Kidney epithelial cell (primary cell): ENCODE data around the gene TESK2. TPM values are rescaled to one million over a fixed set of nuclear protein-coding genes. Genes with fewer than 3 reads are reported as not detected.
A peak's percentile ranks its signal among the peaks of the same experiment; 100 is the strongest.
"Not testable (repeated sequence)": the region's sequence is repeated elsewhere in the genome, so short reads cannot be mapped to it uniquely, and the experiment has no call there.

Source experiments
- DNase-seq: peaks from one replicate; pipeline ENCODE4 v3.0.0-alpha.2; 2010; ENCODE audit warnings: low read depth
- H3K27me3 ChIP-seq: 2 replicates; pipeline ENCODE4 v1.6.0; 2011; ENCODE audit warnings: low read length; ENCODE audit not compliant: control insufficient read depth, insufficient read depth
- H3K36me3 ChIP-seq: 2 replicates; pipeline ENCODE4 v1.5.1; 2011; ENCODE audit warnings: low read length; ENCODE audit not compliant: control insufficient read depth, insufficient read depth
- H3K4me3 ChIP-seq: 2 replicates; pipeline ENCODE4 v1.5.1; 2011; ENCODE audit warnings: low read depth, mild to moderate bottlenecking, control low read depth, low read length
- total RNA-seq: library from RNA; depleted of rRNA; stranded (reverse); fragments of >200 nt; gene quantifications from 2 replicates; pipeline ENCODE4 v1.2.3, GENCODE V29; 2015
- TF ChIP-seq, protein P1 (sequence below): IDR thresholded peaks from 2 replicates; pipeline ENCODE4 v1.5.1; 2011; ENCODE audit warnings: mild to moderate bottlenecking, moderate library complexity, low read length, control low read depth, inconsistent platforms; ENCODE audit not compliant: insufficient read depth, poor library complexity, severe bottlenecking

TESK2 gene
- total RNA-seq, 1 donor from 2014 or later = 2.5 TPM

DNA sequence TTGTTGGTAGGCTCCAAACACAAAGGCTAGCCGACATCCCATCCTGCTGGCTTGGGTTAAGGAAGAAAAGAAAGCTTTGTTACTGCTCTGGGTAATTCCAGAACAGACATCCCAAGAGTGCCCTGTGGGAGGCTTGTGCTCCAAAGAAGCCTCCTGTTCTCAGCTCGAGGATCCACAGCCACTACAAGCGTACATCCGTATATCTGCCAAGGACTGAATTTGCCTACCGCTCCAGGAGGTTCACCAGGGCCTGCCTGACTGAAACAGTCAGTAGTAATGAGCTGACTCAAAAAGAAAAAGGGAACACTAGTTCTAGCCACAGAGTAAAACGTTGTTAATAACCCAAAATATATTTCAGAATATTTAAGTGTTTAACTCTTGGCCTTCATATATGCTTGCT, 125.9 kb downstream of the TESK2 start:
- Histone ChIP-seq H3K4me3 (no peak overlapping the region), H3K27me3 (no peaks in the 10 kb centered on the region), H3K36me3 (no peaks in the 10 kb centered on the region)
- DNase-seq = no peak
- TF ChIP-seq, protein P1, sequence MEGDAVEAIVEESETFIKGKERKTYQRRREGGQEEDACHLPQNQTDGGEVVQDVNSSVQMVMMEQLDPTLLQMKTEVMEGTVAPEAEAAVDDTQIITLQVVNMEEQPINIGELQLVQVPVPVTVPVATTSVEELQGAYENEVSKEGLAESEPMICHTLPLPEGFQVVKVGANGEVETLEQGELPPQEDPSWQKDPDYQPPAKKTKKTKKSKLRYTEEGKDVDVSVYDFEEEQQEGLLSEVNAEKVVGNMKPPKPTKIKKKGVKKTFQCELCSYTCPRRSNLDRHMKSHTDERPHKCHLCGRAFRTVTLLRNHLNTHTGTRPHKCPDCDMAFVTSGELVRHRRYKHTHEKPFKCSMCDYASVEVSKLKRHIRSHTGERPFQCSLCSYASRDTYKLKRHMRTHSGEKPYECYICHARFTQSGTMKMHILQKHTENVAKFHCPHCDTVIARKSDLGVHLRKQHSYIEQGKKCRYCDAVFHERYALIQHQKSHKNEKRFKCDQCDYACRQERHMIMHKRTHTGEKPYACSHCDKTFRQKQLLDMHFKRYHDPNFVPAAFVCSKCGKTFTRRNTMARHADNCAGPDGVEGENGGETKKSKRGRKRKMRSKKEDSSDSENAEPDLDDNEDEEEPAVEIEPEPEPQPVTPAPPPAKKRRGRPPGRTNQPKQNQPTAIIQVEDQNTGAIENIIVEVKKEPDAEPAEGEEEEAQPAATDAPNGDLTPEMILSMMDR = no peak

DNA sequence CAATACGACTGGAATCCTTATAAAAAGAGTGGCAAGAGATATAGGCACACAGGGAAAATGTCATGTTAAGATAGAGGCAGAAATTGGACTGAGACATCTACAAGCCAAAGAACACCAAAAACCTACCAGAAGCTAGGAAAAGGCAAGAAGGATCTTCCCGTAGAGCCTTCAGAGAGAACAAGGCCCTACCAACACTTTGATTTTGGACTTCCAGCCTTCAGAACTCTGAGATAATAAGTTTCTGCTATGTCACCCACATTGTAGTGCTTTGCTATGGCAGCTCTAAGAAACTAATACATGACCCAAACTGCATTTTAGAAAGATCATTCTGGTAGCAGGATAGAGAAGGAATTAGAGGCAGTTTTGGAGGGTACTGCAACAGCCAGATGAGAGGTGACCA, 126.7 kb downstream of the TESK2 start:
- Histone ChIP-seq H3K27me3 (no peaks in the 10 kb centered on the region), H3K36me3 (no peaks in the 10 kb centered on the region), H3K4me3 (no peak overlapping the region)
- TF ChIP-seq, protein P1 = no peak
- DNase-seq = no peak

DNA sequence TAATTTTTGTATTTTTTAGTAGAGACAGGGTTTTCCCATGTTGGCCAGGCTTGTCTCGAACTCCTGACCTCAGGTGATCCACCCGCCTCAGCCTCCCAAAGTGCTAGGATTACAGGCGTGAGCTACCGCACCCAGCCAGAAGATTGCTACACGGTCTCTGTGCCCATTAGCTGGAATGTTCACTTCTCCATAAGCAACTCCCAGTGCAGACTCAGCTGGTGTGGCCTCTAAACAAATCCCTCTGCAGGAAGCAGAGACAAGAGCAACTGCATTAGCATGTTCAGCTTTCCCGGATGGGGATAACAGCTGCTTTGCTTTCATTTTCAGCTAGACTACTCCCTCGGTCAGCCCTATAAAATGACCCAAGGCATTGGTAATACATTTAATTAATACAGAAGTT, 130.0 kb downstream of the TESK2 start:
- not testable (repeated sequence) for H3K4me3 ChIP-seq, H3K36me3 ChIP-seq, H3K27me3 ChIP-seq, DNase-seq

DNA sequence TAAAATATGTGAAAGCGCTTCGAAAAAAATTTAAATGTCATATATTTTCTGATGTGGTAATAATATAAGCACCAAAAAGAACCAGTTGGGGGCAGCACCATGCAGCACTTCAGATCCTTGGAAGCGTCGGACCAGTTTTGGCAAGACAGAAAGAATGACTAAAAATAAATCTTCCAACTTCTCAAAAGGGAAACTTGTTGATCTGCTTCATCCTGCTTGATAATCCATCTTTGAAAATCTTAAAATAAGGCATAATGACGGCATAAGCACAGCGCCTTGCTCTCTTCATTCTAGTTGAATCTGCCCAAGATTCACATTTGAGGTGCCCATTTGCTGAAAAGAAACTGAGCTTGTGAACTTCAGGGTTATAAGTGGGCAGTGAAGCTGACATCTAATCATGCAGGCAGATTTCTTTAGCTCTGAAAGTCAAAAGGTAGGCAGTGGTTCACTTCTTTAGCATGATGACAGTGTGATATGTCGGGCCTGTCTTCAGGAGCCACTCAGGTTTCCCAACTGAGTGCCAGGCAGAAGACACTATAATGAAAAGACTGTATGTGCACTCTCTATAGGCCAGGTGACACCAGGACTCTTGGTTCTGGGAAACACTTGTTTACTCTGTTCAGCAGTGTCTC, 131.0 kb downstream of the TESK2 start:
- H3K4me3 ChIP-seq = no peak overlapping the region
- DNase-seq = no peak

DNA sequence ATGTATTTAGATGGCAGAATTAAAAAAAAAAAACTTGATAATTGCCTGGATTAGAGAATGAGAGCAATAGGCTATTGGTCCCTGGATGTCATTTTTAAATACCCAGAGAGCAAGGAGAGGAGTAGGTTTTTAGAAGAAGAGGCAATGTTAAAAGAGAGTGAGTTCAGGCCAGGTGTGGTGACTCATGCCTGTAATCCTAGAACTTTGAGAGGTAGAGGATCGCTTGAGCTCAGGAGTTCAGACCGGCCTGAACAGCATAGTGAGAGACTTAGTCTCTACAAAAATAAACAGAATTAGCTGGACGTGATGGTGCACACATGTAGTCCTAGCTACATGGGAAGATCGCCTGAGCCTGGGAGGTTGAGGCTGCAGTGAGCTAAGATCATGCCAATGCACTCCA, 134.8 kb downstream of the TESK2 start:
- H3K4me3 ChIP-seq = no peak overlapping the region
- no peaks in the 10 kb centered on the region for H3K27me3 ChIP-seq
- TF ChIP-seq, protein P1 = no peak
- DNase-seq = no peak
- H3K36me3 ChIP-seq = no peaks in the 10 kb centered on the region

More for the DNA sequence above, 131.0 kb downstream of the TESK2 start:
- Histone ChIP-seq H3K27me3 (no peaks in the 10 kb centered on the region), H3K36me3 (no peaks in the 10 kb centered on the region)
- TF ChIP-seq, protein P1 = peak; percentile 58

DNA sequence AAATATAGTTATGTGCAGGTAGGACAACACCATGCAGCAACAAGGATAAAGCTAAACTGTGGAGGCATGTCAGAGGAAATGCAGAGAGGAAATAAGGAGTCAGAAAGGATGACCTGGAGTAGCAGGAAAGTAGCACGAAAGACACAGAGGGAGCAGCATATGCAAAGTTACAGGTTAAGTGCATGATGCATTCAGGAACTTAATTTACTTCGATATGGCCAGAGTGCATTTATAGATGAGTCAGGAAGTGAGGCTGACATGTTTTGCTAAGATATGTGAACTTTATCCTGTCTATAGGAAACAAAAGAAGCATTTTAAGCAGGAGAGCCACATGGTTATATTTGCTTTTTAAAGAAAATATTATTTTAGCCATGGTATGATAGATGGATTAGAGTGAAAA, 135.3 kb downstream of the TESK2 start:
- no peak for DNase-seq
- Histone ChIP-seq H3K36me3 (no peaks in the 10 kb centered on the region), H3K4me3 (no peak overlapping the region), H3K27me3 (no peaks in the 10 kb centered on the region)
- TF ChIP-seq, protein P1 = no peak
